CD4-positive, alpha-beta T cell treated with Interleukin-4 for 1 hour (primary cell): ENCODE data around the gene RAB12.
A peak's percentile ranks its signal among the peaks of the same experiment; 100 is the strongest.
"Not testable (repeated sequence)": the region's sequence is repeated elsewhere in the genome, so short reads cannot be mapped to it uniquely, and the experiment has no call there.

ENCODE experiments used
- DNase-seq, 2 donors: peaks; one replicate each; pipeline ENCODE4 v3.0.0-alpha.2; 2020 to 2022

Gene RAB12

DNA sequence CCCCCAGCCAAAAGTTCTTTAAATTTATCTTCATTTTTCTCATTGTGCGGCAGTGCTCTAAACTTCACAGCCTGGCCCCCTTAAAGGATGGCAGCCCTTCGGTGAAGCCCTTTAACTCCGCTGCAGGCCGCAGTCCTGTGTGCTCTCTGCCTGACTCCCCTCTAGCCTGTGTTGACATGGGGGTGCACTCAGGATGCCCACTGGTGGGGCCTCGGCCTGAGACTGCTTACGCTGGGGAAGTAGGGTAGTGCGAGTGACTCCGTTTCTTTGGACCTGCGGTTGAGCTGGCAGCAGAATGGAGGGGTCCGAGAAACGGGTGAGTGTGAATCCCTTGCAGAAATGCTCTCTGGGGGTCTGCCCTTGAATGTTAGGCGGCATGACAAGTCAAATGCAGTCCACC is 5.6 kb downstream of the RAB12 start:
- DNase-seq = no peak

- no peak for DNase-seq
Observed at GRCh38 chr18:8615397-8616027, 6.3 kb downstream of the RAB12 start.

DNA sequence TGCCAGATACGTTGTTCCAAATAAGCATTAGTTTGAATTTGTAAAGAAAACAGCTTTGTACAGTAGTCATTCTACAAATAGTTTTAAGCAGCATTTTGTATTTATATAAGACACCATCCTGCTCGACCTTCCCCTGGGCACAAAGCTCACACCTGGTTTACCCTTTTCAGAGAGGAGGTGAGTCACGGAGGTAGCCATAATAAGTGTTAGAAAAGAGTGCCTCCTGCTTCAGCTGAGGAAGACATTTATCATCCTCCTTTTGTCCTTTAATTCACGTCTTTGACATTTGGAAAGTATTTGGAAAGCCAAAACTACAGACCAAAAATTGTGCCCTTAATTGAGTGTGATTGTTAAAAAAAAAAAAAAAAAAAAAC is 6.8 kb downstream of the RAB12 start:
- no peak for DNase-seq

GRCh38 chr18:8617907-8618306 is 8.7 kb downstream of the RAB12 start:
- DNase-seq = no peak

DNA sequence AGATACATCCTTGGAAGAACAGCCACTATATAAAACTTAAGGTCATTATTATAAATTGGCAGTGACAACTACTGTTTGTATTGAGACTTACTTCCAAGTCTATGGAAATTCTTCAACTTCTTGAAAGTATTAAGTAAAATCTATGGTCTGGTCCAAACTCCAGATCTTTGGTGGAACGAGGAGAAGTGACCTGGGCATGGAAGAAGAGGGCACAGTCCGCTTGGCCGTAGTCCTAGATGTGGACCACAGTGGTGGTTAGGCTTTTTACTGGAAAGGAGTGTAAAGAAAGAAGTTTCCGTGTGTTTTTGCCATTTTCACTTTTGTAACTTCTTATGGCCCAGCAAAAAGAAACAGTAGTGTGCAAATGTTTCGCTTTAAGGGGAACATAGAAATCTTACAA is 9.8 kb downstream of the RAB12 start:
- DNase-seq = no peak

GRCh38 chr18:8619835-8620577 is 10.8 kb downstream of the RAB12 start:
- DNase-seq = no peak

DNA sequence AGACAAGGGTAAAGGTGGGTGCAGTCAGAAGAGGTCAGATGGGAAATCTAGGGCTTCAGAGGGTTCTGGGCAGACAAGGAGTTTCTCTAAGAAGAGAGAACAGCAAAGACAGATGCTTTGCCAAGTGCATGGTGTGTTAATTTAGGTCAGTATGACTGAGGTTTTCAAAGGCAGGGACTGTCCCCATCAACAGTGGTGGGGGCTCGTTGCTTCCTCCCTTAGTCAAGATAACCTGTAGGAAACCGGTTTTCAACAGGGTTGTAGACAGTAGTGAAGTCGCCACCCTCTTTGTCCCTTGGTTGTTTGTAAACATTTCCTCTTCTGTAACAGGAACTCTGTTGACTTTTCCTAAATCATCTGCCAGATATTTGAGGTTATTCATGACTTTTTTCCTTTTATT is 11.6 kb downstream of the RAB12 start:
- no peak for DNase-seq

- not testable (repeated sequence) for DNase-seq
Observed at GRCh38 chr18:8622625-8623024, 13.4 kb downstream of the RAB12 start.

DNA sequence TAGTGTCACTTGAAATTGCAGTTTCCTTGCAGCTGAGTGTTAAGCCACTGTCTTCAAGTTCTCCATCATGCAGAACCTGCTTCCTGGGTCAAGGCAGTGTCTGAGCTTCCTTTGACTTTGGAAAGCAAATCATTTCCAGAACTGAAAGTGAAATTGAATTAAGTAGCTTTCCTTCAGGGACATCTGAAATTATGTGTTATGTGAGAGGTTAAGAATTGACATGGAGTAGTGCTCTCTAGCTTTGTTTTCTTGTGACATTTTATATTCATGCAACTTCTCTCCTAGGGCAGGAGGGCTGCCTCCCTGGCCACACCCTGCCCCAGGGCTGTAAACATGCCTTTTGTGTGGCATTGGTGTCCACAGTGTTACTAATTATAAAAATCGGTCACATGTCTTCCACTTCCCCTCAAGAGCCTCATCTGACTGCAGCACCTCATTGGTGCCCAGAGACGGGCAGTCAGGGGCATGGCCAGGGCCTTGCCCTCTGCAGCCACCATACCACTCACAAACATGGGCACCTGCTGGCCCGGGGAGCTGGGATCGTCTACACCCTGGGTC is 14.4 kb downstream of the RAB12 start:
- peak in 1 of 2 donors; percentile 30 for DNase-seq

DNA sequence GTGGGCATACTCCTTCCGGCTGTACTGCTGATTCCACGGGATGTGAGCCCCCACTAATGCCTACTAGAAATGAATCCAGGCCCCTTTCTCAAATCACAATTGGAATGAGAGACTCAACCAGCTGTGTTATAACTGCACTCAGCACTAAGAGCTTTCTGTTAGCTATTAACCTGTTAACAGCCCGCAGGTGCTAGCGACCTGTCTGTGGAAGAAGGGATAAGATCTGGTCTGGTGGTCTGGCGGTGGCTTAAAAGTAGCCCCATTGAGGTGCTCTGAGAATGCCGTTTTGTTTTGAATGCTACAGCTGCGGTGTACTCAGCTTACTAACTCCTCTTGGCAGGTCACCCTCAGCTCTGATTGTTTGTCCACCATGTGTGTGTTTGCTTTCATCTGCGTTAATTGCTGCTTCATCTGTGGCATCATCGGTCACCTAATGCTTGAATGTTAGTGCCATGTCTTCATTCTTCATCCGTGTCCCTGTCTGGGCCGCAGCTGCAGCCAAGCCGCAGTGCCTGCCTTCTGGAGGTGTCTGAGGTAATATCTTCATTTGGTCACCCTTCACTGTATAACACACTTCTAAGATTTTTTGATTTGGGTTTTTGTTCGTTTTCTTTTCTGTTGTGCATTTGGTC is 16.3 kb downstream of the RAB12 start:
- no peak for DNase-seq

DNA sequence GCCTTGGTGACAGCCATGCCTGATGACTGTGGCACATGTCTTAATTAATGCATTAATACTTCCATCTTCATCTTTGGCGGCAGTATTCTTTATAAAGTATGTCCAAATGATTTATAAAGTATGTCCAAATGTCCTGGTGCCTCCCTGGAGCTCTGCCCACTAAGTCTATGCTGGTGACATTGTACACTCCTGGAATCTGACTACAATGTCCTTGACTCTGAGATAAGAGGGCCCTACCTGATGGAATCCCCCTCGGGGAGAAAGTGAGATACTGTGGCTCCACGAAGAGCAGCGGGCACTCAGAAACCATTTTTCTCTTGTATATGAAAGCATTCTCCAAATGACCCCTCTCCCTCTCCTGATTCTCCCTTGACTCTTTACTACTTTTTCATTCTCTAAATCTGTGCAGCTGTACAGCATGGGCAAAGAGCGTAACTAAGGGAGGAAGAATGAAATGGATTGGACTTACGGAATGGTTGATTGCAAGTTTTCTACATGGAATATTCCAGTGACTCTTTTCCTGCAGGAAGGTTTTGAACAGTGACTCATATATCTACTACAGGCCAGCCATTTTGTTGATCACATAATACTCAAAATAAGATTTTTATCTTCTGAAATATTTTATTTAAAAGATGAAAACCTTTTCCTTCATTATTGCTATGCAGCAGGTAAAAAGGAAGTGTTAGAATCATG is 17.3 kb downstream of the RAB12 start:
- DNase-seq = no peak

- no peak for DNase-seq
Observed at GRCh38 chr18:8627107-8627472, 17.9 kb downstream of the RAB12 start.

GRCh38 chr18:8627540-8627939 is 18.3 kb downstream of the RAB12 start:
- DNase-seq = no peak

DNA sequence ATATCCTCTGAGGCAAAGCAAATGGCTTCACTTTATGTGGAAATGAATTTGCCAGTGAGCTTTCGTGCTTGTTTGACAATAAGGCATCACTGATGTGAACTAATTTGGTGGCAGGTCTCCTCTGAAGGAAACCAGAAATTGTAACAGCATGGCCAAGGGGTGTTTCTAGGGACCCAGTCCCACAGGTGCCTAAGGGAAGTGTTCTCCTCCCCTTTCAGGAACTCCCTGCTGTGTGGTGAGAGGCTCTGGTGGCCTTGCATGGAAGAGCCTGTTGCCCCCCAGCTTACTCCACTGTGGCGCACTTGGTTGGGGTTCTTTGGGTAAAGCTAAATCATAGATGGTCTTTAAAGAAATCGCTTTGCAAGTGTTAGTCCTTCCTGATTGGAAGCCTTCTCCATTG is 20.4 kb downstream of the RAB12 start:
- DNase-seq = no peak

DNA sequence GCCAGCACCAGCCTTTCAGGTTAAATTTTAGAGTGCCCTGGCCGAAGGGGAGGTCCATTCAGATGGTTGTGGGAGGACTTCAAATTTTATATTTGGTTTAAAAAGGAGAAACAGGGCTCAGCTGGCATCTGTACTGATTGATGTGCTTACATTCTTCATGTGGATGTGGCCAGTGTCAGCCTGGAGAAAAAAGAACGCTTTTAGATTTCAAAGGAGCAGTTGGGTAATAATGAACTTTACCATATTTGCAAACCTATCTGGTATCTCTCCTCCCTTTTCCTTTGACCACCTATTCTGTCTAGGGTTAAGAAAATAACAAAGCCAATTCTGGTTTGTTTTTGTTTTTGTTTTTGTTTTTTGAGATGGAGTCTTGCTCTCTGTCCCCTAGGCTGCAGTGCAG is 21.3 kb downstream of the RAB12 start:
- no peak for DNase-seq

DNA sequence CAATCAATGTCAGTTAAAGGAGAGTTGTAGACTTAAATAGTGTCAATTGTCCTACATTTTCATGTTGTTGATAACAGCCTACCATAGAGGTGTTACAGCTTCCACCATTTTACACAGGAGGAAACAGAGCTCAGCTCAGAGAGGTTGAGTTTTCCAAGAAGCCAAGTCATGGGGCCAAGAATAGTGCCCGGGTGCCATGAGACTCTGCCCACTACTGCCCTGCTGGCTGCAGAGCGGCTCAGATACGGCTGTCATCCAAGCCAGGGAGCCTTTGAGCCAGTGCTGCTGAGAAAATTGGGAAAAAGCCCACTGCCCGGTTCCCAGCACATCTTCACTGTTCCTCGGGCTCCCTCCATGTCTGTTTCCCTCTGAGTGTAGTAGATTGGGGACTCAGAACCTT is 22.0 kb downstream of the RAB12 start:
- no peak for DNase-seq

DNA sequence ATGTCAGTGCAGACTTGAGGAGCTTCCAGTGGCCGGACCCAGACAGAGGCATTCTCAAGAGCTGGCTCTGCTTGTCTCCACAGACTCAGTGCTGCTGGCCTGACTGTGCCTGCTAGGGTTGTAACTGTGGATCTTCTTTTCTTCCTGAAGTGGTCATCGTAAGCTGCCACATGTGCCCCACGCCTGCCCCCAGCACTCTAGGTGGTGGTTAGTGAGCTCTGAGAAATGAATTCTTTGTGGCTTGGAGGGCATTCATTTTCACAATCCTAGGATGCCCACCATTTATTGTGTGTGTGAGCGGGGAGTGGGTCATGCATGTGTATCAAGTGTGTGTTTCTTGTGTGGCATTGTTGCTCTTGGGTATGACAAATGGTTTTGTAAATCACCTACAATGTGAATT is 23.1 kb downstream of the RAB12 start:
- DNase-seq = no peak

DNA sequence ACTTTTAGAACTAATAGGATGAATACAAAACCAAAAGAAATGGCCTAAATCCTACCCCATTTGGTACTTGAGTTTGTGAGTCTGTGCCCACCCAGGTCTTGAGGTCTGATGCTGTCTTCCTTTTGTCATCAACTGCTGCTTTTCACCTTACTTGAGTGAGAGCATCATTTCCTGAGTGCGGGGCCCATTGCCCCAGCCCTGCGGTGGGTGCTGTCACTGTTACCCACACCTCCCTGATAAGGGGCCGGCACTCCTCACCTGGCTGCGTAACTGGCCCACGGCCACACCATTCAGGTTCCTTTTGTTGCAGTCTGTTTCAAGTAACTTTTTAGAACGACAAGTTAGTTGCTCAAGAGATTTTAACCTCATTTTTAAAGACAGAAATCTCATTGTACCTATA is 25.3 kb downstream of the RAB12 start:
- DNase-seq = no peak

GRCh38 chr18:8635087-8635486 is 25.9 kb downstream of the RAB12 start:
- DNase-seq = no peak

DNA sequence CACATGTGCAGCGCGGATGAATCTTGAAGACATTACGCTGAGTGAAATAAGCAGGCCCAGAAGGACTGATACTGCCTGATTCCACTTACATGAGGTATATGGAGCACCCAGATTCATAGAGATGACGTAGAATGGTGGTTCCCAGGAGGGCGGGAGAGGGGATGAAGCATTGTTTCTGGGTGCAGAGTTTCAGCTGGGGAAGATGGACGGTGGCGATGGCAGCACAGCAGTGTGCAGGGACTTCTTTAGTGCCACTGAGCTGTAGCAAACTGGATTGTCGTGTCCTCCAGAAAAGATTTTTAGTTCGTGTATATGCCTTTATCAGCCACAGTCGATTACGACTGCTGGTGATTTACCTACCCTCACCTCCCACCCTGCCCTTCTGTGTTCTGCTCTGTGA is 30.5 kb downstream of the RAB12 start:
- DNase-seq = no peak

DNA sequence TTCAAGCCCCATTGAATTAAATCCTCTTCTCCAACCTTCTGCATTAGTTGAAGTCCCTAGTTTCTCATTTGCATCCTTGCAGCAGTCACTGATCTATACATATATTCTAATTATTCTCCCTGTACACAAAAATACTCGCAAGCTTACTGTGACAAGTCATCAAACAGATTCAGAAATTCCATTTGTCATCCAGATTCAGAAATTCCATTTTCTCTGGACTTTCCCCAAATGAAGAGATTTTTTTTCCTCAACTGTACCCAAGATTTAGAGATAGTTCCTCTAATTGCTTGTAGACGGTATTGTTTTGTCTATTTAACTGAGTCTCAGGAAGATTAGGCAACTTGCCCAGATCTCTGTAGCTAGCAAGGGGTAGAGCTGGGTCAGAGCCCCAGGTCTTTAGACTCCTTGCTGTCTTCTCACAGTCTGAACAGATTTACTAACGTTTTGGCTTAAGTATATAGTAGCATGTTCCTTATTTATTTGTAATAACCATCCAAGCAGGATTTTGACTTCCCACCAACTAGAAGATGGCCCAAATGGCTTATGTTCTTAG is 34.2 kb downstream of the RAB12 start:
- no peak for DNase-seq

- DNase-seq = not testable (repeated sequence)
Observed at GRCh38 chr18:8647359-8647758, 38.1 kb downstream of the RAB12 start.
